Cardiac muscle cell (in vitro differentiated cells and primary cell): ENCODE data around the gene MINK1. TPM values are rescaled to one million over a fixed set of nuclear protein-coding genes. Genes with fewer than 3 reads are reported as not detected.

ENCODE experiments used
- DNase-seq, 2 donors: peaks; one replicate each; pipeline versions ENCODE4 v3.0.0 to v3.0.0-alpha.2; 2010 to 2017; ENCODE audit warnings: low read depth in 1 of 2, low spot score in 1 of 2
- H3K27ac ChIP-seq: fragments of 200-600 bp; sonication (generic); 2 replicates; pipeline ENCODE4 v1.5.1; 2016
- H3K27me3 ChIP-seq: fragments of 200-600 bp; sonication (generic); 2 replicates; pipeline ENCODE4 v1.6.0; 2016; ENCODE audit warnings: control low read depth
- H3K36me3 ChIP-seq: fragments of 200-600 bp; sonication (generic); 2 replicates; pipeline ENCODE4 v1.5.1; 2016; ENCODE audit warnings: control low read depth
- H3K4me1 ChIP-seq: fragments of 200-600 bp; sonication (generic); 2 replicates; pipeline ENCODE4 v1.8.1; 2017; ENCODE audit warnings: low read depth, mild to moderate bottlenecking, mixed run types
- H3K4me3 ChIP-seq: fragments of 200-600 bp; sonication (generic); 2 replicates; pipeline ENCODE4 v1.5.1; 2016; ENCODE audit warnings: mild to moderate bottlenecking
- H3K9me3 ChIP-seq: fragments of 200-600 bp; sonication (generic); 2 replicates; pipeline ENCODE4 v1.5.1; 2017; ENCODE audit warnings: low read depth, mild to moderate bottlenecking, control low read depth
- polyA plus RNA-seq: library from polyadenylated mRNA; unstranded; fragments of >200 nt; fragmentation: Nextera tagmentation; extraction: Ambion mirVana; gene quantifications from 2 replicates; pipeline ENCODE4 v1.2.1, GENCODE V29; 2016
- total RNA-seq: library from RNA; depleted of rRNA; stranded (reverse); fragments of >200 nt; gene quantifications from 2 replicates; pipeline ENCODE4 v1.2.3, GENCODE V29; 2016
- TF ChIP-seq, protein P1 (sequence below): IDR thresholded peaks from 2 replicates; pipeline ENCODE4 v1.5.1; 2012; ENCODE audit warnings: low read depth, mild to moderate bottlenecking, low read length

MINK1 gene
- total and polyA plus RNA-seq, 2 experiments from 2014 or later: 27.1 to 47.7 TPM

GRCh38 chr17:4788807-4789700, 44.1 kb upstream of the MINK1 start, which contains the start of gene GLTPD2:
Gene GLTPD2, plus strand, starts transcription at chr17:4788964. Its CDS starts 48 bp downstream, at chr17:4789012.
- Histone ChIP-seq H3K36me3 (no peaks in the 10 kb centered on the region), H3K27ac (peak within 1 kb of the TSS; percentile 58), H3K4me3 (peak within 1 kb of the TSS; percentile 47), H3K27me3 (peaks cover 10% of the 10 kb centered on the region), H3K9me3 (no peaks in the 10 kb centered on the region), H3K4me1 (no peaks in the 10 kb centered on the region)
- TF ChIP-seq, protein P1, sequence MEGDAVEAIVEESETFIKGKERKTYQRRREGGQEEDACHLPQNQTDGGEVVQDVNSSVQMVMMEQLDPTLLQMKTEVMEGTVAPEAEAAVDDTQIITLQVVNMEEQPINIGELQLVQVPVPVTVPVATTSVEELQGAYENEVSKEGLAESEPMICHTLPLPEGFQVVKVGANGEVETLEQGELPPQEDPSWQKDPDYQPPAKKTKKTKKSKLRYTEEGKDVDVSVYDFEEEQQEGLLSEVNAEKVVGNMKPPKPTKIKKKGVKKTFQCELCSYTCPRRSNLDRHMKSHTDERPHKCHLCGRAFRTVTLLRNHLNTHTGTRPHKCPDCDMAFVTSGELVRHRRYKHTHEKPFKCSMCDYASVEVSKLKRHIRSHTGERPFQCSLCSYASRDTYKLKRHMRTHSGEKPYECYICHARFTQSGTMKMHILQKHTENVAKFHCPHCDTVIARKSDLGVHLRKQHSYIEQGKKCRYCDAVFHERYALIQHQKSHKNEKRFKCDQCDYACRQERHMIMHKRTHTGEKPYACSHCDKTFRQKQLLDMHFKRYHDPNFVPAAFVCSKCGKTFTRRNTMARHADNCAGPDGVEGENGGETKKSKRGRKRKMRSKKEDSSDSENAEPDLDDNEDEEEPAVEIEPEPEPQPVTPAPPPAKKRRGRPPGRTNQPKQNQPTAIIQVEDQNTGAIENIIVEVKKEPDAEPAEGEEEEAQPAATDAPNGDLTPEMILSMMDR: no peak
- DNase-seq: peak; percentile 11 to 38

DNA sequence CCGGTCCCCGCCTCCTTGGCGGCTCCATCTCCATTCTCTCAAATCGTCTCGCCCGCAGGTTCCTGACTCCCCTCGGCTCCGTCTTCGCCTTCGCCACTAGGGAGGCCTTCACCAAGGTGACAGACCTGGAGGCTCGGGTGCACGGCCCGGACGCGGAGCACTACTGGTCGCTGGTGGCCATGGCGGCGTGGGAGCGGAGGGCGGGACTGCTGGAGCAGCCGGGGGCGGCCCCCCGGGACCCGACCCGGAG, 43.5 kb upstream of the MINK1 start:
- Histone ChIP-seq H3K27ac (peak overlapping the region; percentile 58), H3K4me3 (peak overlapping the region; percentile 47), H3K4me1 (no peaks in the 10 kb centered on the region), H3K27me3 (peaks cover 10% of the 10 kb centered on the region), H3K9me3 (no peaks in the 10 kb centered on the region), H3K36me3 (no peaks in the 10 kb centered on the region)
- DNase-seq: no peak
- TF ChIP-seq, protein P1: no peak

DNA sequence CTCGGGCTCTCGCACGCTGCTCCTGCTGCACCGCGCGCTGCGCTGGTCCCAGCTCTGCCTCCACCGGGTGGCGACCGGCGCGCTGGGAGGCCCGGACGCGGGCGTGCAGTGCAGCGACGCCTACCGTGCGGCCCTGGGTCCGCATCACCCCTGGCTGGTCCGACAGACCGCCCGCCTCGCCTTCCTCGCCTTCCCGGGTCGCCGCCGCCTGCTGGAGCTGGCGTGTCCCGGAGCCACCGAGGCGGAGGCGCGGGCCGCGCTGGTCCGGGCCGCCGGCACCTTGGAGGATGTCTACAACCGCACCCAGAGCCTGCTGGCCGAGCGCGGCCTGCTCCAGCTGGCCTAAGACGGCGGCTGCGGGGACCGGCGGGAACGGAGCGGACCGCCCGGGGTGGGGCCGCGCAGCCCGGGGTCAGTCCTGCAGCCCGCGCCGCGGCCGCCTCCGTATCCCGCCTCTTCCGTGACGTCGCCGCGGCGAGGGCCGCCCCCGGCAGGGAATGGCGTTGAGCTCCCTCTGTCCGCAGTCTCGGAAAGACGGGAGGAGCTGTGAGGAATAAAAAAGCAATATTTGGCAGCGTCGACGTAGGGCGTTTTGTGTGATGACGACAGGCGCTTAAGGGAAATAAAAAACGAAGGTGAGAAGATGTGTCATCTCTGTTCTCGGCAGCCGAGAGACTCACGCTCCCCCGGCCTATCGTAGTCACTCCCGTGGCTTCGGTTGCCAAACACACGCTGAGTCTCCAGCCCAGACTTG, 43.0 kb upstream of the MINK1 start:
- H3K4me3 ChIP-seq: peak overlapping the region; percentile 47
- H3K27me3 ChIP-seq: peaks cover 10% of the 10 kb centered on the region
- no peaks in the 10 kb centered on the region for H3K4me1 ChIP-seq
- H3K9me3 ChIP-seq: no peaks in the 10 kb centered on the region
- TF ChIP-seq, protein P1: peak; percentile 63
- peak; percentile 90 to 91 for DNase-seq
- H3K36me3 ChIP-seq: no peaks in the 10 kb centered on the region
- peak overlapping the region; percentile 58 for H3K27ac ChIP-seq

DNA sequence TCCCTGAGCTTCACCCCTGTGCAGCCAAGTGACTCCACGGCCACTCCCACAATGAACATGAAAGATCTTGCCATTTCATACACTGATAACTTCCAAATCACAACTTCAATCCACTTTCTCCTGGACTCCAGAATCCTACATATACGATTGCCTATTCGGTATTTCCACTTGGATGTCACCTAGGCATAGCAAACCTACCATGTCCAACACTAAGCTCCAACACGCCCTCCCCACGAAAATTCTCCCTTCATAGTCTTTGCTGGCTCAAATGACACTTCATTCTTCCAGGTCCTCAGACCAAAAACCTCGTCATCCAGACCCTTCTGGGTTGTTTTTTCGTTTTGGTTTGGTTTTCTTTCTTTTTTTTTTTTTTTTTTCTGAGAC, 42.4 kb upstream of the MINK1 start:
- Histone ChIP-seq H3K4me3 (peak overlapping the region; percentile 47), H3K9me3 (no peaks in the 10 kb centered on the region), H3K27ac (no peak overlapping the region), H3K36me3 (no peaks in the 10 kb centered on the region), H3K27me3 (peaks cover 9% of the 10 kb centered on the region), H3K4me1 (no peaks in the 10 kb centered on the region)
- no peak for DNase-seq
- TF ChIP-seq, protein P1: no peak

DNA sequence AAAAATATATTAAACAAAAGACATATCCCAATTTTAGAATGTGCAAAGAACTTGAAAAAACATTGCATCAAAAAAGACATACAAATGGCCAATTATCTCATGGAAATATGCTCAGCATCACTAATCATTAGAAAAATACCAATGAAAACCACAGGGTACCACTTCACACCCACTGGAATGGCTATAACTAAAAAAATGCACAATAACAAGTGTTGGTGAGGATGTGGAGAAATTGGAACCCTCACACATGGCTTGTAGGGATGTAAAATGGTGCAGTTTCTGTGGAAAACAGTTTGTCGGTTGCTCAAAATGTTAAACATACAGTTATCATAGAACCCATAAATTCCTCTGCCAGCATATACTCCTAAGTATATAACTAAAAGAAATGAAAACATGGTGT, 38.0 kb upstream of the MINK1 start:
- DNase-seq: no peak
- TF ChIP-seq, protein P1: no peak
- H3K4me1 ChIP-seq: no peaks in the 10 kb centered on the region
- no peak overlapping the region for H3K27ac ChIP-seq
- H3K9me3 ChIP-seq: no peaks in the 10 kb centered on the region
- no peaks in the 10 kb centered on the region for H3K27me3 ChIP-seq
- H3K36me3 ChIP-seq: no peaks in the 10 kb centered on the region
- H3K4me3 ChIP-seq: no peak overlapping the region
